CD4-positive, alpha-beta memory T cell (primary cell): ENCODE measurements around the gene LYRM2. TPM values are rescaled to one million over a fixed set of nuclear protein-coding genes. Genes with fewer than 3 reads are reported as not detected.

Experiments
- CTCF ChIA-PET: fragments of 350-600 bp; sonication (Branson Sonifier 250); formaldehyde crosslinking; loops from one replicate; lab custom pipeline; 2021; ENCODE audit warnings: inconsistent platforms; ENCODE audit not compliant: partially characterized antibody; lab: Charles Lee
- POLR2A ChIA-PET: fragments of 350-600 bp; sonication (Branson Sonifier 250); formaldehyde crosslinking; loops from one replicate; lab custom pipeline; 2021; ENCODE audit not compliant: partially characterized antibody; lab: Charles Lee
- DNase-seq, 5 donors: peaks; one replicate each; pipeline versions ENCODE4 v3.0.0 to v3.0.0-alpha.2; 2020 to 2022; ENCODE audit warnings: mixed read lengths in 1 of 5
- H3K27ac ChIP-seq: one replicate; pipeline ENCODE4 v1.7.0; 2013; ENCODE audit warnings: low read depth, low read length
- H3K27me3 ChIP-seq: 2 replicates; pipeline ENCODE4 v1.7.0; 2013; ENCODE audit warnings: mild to moderate bottlenecking, low read length, moderate library complexity; ENCODE audit not compliant: insufficient read depth
- H3K36me3 ChIP-seq: 2 replicates; pipeline ENCODE4 v1.7.0; 2013; ENCODE audit warnings: mild to moderate bottlenecking, low read length, moderate library complexity; ENCODE audit not compliant: insufficient read depth
- H3K4me1 ChIP-seq: 2 replicates; pipeline ENCODE4 v1.7.0; 2013; ENCODE audit warnings: mild to moderate bottlenecking, low read length, moderate library complexity; ENCODE audit not compliant: insufficient read depth
- H3K4me3 ChIP-seq, 2 donors: one replicate each; pipeline ENCODE4 v1.7.0; 2013; ENCODE audit warnings: low read length in 2 of 2, mild to moderate bottlenecking in 1 of 2
- H3K9me3 ChIP-seq, 2 donors: one replicate each; pipeline ENCODE4 v1.7.0; 2013; ENCODE audit warnings: low read length in 2 of 2, control low read depth in 1 of 2; ENCODE audit not compliant: control insufficient read depth in 1 of 2
- H3K27ac Mint-ChIP-seq, 7 donors: one replicate each; pipeline ENCODE4 v1.8.0; 2020 to 2021; ENCODE audit warnings: mixed read lengths in 7 of 7, mild to moderate bottlenecking in 6 of 7, inconsistent platforms in 3 of 7, moderate library complexity in 3 of 7
- H3K27me3 Mint-ChIP-seq, 2 donors: one replicate each; pipeline ENCODE4 v1.8.0; 2020 to 2021; ENCODE audit warnings: mixed read lengths in 2 of 2
- H3K36me3 Mint-ChIP-seq, 2 donors: one replicate each; pipeline ENCODE4 v1.8.0; 2020 to 2021; ENCODE audit warnings: mixed read lengths in 2 of 2, inconsistent platforms in 1 of 2, mild to moderate bottlenecking in 1 of 2
- H3K4me1 Mint-ChIP-seq, 4 donors: one replicate each; pipeline ENCODE4 v1.8.0; 2020 to 2021; ENCODE audit warnings: mixed read lengths in 4 of 4, mild to moderate bottlenecking in 1 of 4
- H3K4me3 Mint-ChIP-seq, 8 donors: one replicate each; pipeline ENCODE4 v1.8.0; 2020 to 2021; ENCODE audit warnings: mixed read lengths in 8 of 8, mild to moderate bottlenecking in 7 of 8, moderate library complexity in 6 of 8, inconsistent platforms in 3 of 8
- H3K9me3 Mint-ChIP-seq, 8 donors: one replicate each; pipeline ENCODE4 v1.8.0; 2020 to 2021; ENCODE audit warnings: mixed read lengths in 8 of 8, mild to moderate bottlenecking in 5 of 8, inconsistent platforms in 3 of 8, moderate library complexity in 1 of 8
- intact Hi-C: fragments of 100-400 bp; cut with micrococcal nuclease; formaldehyde crosslinking; loops from one replicate; pipeline ENCODE4 v1.15.1; 2023
- polyA plus RNA-seq, 2 donors: library from polyadenylated mRNA; unstranded; fragments of 300-500 nt; fragmentation: Illumina TruSeq; gene quantifications; one replicate each; pipeline ENCODE4 v1.2.3, GENCODE V29; 2021
- total RNA-seq, 2 experiments: library from RNA; stranded (reverse); gene quantifications; one replicate each; pipeline ENCODE4 v1.2.3, GENCODE V29; 2021

Gene LYRM2
- total and polyA plus RNA-seq, 4 experiments from 2014 or later = 31.8 to 73.3 (median 54.9) TPM

GRCh38 chr6:89574910-89575561 lies 63.5 kb downstream of the LYRM2 start:
- DNase-seq = no peak
- no peak overlapping the region for H3K27ac Mint-ChIP-seq
- no peaks in the 10 kb centered on the region for H3K4me1 Mint-ChIP-seq
- no peaks in the 10 kb centered on the region for H3K4me1 ChIP-seq
- ChIA-PET CTCF (no interaction called here), POLR2A (no interaction called here)
- intact Hi-C loops = no loop called here
- H3K27ac ChIP-seq = no peak overlapping the region
- no peak overlapping the region for H3K4me3 ChIP-seq
- peaks cover 0 to 4% of the 10 kb centered on the region in 2 donors for H3K36me3 Mint-ChIP-seq
- no peaks in the 10 kb centered on the region for H3K27me3 ChIP-seq
- H3K9me3 Mint-ChIP-seq = no peaks in the 10 kb centered on the region
- no peaks in the 10 kb centered on the region for H3K36me3 ChIP-seq
- peaks cover 0 to 3% of the 10 kb centered on the region in 2 donors for H3K27me3 Mint-ChIP-seq
- no peaks in the 10 kb centered on the region for H3K9me3 ChIP-seq
- no peak overlapping the region for H3K4me3 Mint-ChIP-seq

- CTCF ChIA-PET = no interaction called here
Observed at GRCh38 chr6:89567630-89568390, 70.7 kb downstream of the LYRM2 start.

GRCh38 chr6:89566930-89567629 lies 71.5 kb downstream of the LYRM2 start:
- Histone ChIP-seq H3K27ac (no peak overlapping the region), H3K4me1 (no peaks in the 10 kb centered on the region), H3K27me3 (no peaks in the 10 kb centered on the region), H3K4me3 (no peak overlapping the region), H3K9me3 (no peaks in the 10 kb centered on the region), H3K36me3 (no peaks in the 10 kb centered on the region)
- no peak overlapping the region for H3K4me3 Mint-ChIP-seq
- ChIA-PET POLR2A (no interaction called here), CTCF (no interaction called here)
- no peak for DNase-seq
- no peaks in the 10 kb centered on the region for H3K9me3 Mint-ChIP-seq
- H3K27ac Mint-ChIP-seq = no peak overlapping the region
- no peaks in the 10 kb centered on the region for H3K4me1 Mint-ChIP-seq
- H3K36me3 Mint-ChIP-seq = peaks cover 0 to 2% of the 10 kb centered on the region in 2 donors
- intact Hi-C loops = no loop called here
- no peaks in the 10 kb centered on the region for H3K27me3 Mint-ChIP-seq

More at GRCh38 chr6:89567630-89568390, 70.7 kb downstream of the LYRM2 start:
- intact Hi-C loops = no loop called here
- H3K4me3 Mint-ChIP-seq = no peak overlapping the region
- H3K27ac ChIP-seq = no peak overlapping the region
- DNase-seq = no peak
- H3K9me3 Mint-ChIP-seq = no peaks in the 10 kb centered on the region
- no peaks in the 10 kb centered on the region for H3K4me1 Mint-ChIP-seq
- H3K36me3 ChIP-seq = no peaks in the 10 kb centered on the region
- H3K9me3 ChIP-seq = no peaks in the 10 kb centered on the region
- H3K4me1 ChIP-seq = no peaks in the 10 kb centered on the region
- peaks cover 0 to 2% of the 10 kb centered on the region in 2 donors for H3K36me3 Mint-ChIP-seq
- H3K27me3 Mint-ChIP-seq = no peaks in the 10 kb centered on the region
- no peaks in the 10 kb centered on the region for H3K27me3 ChIP-seq
- H3K4me3 ChIP-seq = no peak overlapping the region
- POLR2A ChIA-PET = interaction anchor here (0.6 kb wide), 1 partner anchor 18 kb away, joined by 3 read pairs; no protein-coding TSS in a partner anchor
- H3K27ac Mint-ChIP-seq = no peak overlapping the region

- H3K27ac Mint-ChIP-seq = no peak overlapping the region
- H3K27ac ChIP-seq = no peak overlapping the region
- no peaks in the 10 kb centered on the region for H3K4me1 Mint-ChIP-seq
- peaks cover 0 to 2% of the 10 kb centered on the region in 2 donors for H3K36me3 Mint-ChIP-seq
- H3K36me3 ChIP-seq = no peaks in the 10 kb centered on the region
- H3K27me3 Mint-ChIP-seq = no peaks in the 10 kb centered on the region
- H3K4me3 Mint-ChIP-seq = no peak overlapping the region
- DNase-seq = no peak
- H3K4me1 ChIP-seq = no peaks in the 10 kb centered on the region
- intact Hi-C loops = no loop called here
- ChIA-PET CTCF (no interaction called here), POLR2A (no interaction called here)
- no peaks in the 10 kb centered on the region for H3K9me3 Mint-ChIP-seq
- no peak overlapping the region for H3K4me3 ChIP-seq
- H3K27me3 ChIP-seq = no peaks in the 10 kb centered on the region
- H3K9me3 ChIP-seq = no peaks in the 10 kb centered on the region
Observed at GRCh38 chr6:89566008-89566800, 72.3 kb downstream of the LYRM2 start.

- CTCF ChIA-PET = interaction anchor here (0.7 kb wide), 1 partner anchor 48 kb away, joined by 3 read pairs; no protein-coding TSS in a partner anchor
- Histone ChIP-seq H3K27ac (no peak overlapping the region), H3K27me3 (no peaks in the 10 kb centered on the region), H3K4me3 (no peak overlapping the region), H3K36me3 (no peaks in the 10 kb centered on the region), H3K4me1 (no peaks in the 10 kb centered on the region), H3K9me3 (no peaks in the 10 kb centered on the region)
- H3K4me1 Mint-ChIP-seq = no peaks in the 10 kb centered on the region
- H3K4me3 Mint-ChIP-seq = no peak overlapping the region
- DNase-seq = no peak
- H3K27me3 Mint-ChIP-seq = no peaks in the 10 kb centered on the region
- H3K36me3 Mint-ChIP-seq = peaks cover 0 to 2% of the 10 kb centered on the region in 2 donors
- POLR2A ChIA-PET = no interaction called here
- no peak overlapping the region for H3K27ac Mint-ChIP-seq
- intact Hi-C loops = no loop called here
- H3K9me3 Mint-ChIP-seq = no peaks in the 10 kb centered on the region
Observed at GRCh38 chr6:89564752-89565427, 73.7 kb downstream of the LYRM2 start.

GRCh38 chr6:89563866-89564265 lies 74.7 kb downstream of the LYRM2 start:
- Histone ChIP-seq H3K4me1 (no peaks in the 10 kb centered on the region), H3K36me3 (no peaks in the 10 kb centered on the region), H3K27me3 (no peaks in the 10 kb centered on the region), H3K4me3 (no peak overlapping the region), H3K9me3 (no peaks in the 10 kb centered on the region), H3K27ac (no peak overlapping the region)
- no peak overlapping the region for H3K27ac Mint-ChIP-seq
- H3K4me3 Mint-ChIP-seq = no peak overlapping the region
- H3K4me1 Mint-ChIP-seq = no peaks in the 10 kb centered on the region
- no peaks in the 10 kb centered on the region for H3K9me3 Mint-ChIP-seq
- no peaks in the 10 kb centered on the region for H3K27me3 Mint-ChIP-seq
- H3K36me3 Mint-ChIP-seq = no peaks in the 10 kb centered on the region
- no peak for DNase-seq
- POLR2A ChIA-PET = no interaction called here
- CTCF ChIA-PET = interaction anchor here (0.7 kb wide), 1 partner anchor 49 kb away, joined by 3 read pairs; no protein-coding TSS in a partner anchor
- intact Hi-C loops = no loop called here
